ENCODE data around the gene CD4.

Gene CD4

DNA sequence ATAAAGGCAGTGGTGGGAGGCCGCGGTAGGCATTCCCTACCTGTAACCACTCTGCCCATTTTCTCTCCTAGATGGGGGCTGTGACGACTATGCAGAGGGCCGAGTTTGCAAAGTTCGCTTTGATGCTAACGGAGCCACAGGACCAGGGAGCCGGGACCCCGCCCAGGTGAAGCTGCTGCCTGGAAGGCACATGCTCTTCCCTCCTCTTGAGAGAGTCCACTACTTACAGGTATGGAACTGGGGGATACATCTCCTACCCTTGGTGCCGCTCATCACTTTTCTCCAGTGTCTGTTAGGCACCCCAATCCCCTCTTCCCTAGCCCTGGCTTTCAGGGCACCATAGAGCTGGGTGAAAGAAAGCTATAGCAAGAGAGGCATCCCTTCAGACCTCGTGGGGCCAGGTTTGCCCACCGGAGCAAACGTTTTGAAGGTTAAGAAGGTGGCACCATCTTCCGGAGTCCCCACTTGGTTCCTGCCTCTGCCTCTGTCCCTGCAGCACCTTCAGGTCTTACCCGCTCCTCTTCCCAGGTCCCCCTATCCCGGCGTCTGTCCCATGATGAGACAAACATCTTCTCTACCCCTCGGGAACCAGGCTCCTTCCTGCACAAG, 36.9 kb downstream of the CD4 start:
- POLR2A ChIA-PET (ENCODE audit: low non-redundant PET): no interaction called here
- peak overlapping the region; percentile 78; the same call in 1 of the 2 replicates for H3K27ac ChIP-seq
- CTCF ChIA-PET: interaction anchor here (2.7 kb wide), 1 partner anchor 73 kb away, joined by 20 read pairs; the partner anchor contains the start of gene MLF2

DNA sequence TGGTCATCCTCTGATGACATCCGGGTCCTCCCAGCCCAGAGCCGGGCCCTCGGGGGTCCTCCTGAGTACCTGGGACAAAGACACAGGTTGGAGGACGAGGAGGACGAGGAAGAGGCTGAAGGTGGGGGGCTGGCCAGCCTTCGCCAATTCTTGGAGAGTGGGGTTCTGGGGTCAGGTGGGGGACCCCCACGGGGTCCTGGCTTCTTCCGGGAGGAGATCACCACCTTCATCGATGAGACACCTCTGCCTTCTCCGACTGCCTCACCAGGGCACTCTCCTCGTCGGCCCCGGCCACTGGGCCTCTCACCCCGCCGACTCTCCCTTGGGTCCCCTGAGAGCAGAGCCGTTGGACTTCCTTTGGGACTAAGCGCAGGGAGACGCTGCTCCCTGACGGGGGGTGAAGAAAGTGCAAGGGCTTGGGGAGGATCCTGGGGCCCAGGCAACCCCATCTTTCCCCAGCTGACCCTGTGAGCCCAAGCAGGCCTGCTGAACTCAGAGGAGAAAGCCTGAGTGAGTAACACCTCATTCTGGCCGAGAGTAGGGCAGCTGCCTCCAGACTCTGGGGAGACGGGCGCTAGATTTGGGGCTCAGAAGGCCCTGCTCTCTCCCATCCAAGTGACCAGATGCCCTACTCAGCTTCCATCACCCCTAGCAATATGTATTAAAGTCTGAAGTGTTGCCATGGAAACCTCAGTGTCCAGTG, 37.6 kb downstream of the CD4 start:
- TF ChIP-seq, protein P1, sequence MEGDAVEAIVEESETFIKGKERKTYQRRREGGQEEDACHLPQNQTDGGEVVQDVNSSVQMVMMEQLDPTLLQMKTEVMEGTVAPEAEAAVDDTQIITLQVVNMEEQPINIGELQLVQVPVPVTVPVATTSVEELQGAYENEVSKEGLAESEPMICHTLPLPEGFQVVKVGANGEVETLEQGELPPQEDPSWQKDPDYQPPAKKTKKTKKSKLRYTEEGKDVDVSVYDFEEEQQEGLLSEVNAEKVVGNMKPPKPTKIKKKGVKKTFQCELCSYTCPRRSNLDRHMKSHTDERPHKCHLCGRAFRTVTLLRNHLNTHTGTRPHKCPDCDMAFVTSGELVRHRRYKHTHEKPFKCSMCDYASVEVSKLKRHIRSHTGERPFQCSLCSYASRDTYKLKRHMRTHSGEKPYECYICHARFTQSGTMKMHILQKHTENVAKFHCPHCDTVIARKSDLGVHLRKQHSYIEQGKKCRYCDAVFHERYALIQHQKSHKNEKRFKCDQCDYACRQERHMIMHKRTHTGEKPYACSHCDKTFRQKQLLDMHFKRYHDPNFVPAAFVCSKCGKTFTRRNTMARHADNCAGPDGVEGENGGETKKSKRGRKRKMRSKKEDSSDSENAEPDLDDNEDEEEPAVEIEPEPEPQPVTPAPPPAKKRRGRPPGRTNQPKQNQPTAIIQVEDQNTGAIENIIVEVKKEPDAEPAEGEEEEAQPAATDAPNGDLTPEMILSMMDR (conservative IDR thresholded peaks at IDR 0.05; ENCODE audit: low read depth): no peak
- CTCF ChIA-PET: no interaction called here
- H3K27ac ChIP-seq: peak overlapping the region; percentile 78
- POLR2A ChIA-PET (ENCODE audit: low non-redundant PET): no interaction called here
- DNase-seq (ENCODE audit: low spot score): no peak

More for the DNA sequence above, 36.9 kb downstream of the CD4 start:
- no peak for DNase-seq (ENCODE audit: low spot score)
- TF ChIP-seq, protein P1 (conservative IDR thresholded peaks at IDR 0.05; ENCODE audit: low read depth): no peak

DNA sequence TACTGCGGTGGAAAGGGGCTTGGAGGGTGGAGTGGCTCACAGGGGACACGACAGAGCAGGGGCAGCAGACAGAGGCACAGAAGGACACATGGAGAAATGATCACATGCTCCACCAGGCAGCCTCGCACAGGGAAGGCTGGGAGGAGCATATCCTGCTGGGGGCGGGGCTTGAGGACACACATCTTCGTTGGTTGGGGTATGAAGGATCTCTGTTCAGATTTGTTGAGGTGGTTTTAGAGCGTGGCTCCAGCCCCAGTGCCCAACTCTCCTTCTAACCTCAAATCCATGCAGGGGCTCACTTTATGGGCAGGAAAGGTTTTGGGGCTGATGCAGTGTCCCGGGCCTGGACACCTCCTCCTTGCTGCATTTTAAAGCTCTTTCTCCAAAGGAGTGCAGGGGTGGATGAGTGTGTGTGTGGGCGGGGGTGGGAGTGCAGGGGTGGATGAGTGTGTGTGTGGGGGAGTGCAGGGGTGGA, 38.1 kb downstream of the CD4 start:
- peak; percentile 75 for DNase-seq (ENCODE audit: low spot score)
- peak overlapping the region; percentile 78 for H3K27ac ChIP-seq
- TF ChIP-seq, protein P1 (conservative IDR thresholded peaks at IDR 0.05; ENCODE audit: low read depth): no peak
- POLR2A ChIA-PET (ENCODE audit: low non-redundant PET): interaction anchor here (0.6 kb wide), 1 partner anchor 25 kb away, joined by 3 read pairs; no protein-coding TSS in a partner anchor
- CTCF ChIA-PET: interaction anchor here (1.0 kb wide), 1 partner anchor 73 kb away, joined by 3 read pairs; no protein-coding TSS in a partner anchor

DNA sequence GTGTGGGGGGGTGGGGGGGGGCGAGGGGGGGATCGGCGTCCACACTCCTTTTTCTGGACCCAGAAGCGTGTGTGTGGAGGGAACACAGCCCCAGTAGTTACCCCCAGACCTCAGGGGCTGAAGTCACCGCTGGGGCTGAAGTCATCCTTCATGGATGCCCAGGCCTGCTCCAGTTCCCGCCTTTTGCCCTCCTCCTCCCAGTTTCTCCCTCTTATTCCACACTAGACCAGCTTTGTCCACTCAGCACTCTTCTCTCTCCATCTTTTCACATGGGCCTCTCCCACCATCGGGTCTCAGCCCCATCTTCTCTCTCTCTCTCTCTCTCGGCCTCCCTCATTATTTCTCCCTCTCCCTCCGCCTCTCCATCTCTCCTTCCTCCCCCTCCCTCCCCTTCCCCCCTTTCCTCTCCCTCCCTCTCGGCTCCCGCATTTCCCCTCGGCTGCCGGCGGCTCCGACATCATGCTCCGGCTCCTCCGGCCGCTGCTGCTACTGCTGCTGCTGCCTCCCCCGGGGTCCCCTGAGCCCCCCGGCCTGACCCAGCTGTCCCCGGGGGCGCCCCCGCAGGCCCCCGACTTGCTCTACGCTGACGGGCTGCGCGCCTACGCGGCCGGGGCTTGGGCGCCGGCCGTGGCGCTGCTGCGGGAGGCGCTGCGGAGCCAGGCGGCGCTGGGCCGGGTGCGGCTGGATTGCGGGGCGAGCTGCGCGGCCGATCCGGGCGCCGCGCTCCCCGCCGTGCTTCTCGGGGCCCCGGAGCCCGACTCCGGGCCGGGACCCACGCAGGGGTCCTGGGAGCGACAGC, 38.9 kb downstream of the CD4 start, which contains the start of gene P3H3:
Gene P3H3 (plus strand): TSS at position 426 of the 799 bp plus-strand sequence. CDS start 34 bp downstream, at position 460.
- peak within 1 kb of the TSS; percentile 78 for H3K27ac ChIP-seq
- TF ChIP-seq, protein P1 (conservative IDR thresholded peaks at IDR 0.05; ENCODE audit: low read depth): 0 out of 2 replicates have a peak, but pooled peaks have one; percentile 7
- DNase-seq (ENCODE audit: low spot score): no peak
- ChIA-PET CTCF (interaction anchor here (0.6 to 1.2 kb wide), 4 partner anchors 12 to 74 kb away, joined by 3 read pairs; no protein-coding TSS in a partner anchor), POLR2A (ENCODE audit: low non-redundant PET) (interaction anchor here (0.6 kb wide), 1 partner anchor 25 kb away, joined by 3 read pairs; no protein-coding TSS in a partner anchor)

DNA sequence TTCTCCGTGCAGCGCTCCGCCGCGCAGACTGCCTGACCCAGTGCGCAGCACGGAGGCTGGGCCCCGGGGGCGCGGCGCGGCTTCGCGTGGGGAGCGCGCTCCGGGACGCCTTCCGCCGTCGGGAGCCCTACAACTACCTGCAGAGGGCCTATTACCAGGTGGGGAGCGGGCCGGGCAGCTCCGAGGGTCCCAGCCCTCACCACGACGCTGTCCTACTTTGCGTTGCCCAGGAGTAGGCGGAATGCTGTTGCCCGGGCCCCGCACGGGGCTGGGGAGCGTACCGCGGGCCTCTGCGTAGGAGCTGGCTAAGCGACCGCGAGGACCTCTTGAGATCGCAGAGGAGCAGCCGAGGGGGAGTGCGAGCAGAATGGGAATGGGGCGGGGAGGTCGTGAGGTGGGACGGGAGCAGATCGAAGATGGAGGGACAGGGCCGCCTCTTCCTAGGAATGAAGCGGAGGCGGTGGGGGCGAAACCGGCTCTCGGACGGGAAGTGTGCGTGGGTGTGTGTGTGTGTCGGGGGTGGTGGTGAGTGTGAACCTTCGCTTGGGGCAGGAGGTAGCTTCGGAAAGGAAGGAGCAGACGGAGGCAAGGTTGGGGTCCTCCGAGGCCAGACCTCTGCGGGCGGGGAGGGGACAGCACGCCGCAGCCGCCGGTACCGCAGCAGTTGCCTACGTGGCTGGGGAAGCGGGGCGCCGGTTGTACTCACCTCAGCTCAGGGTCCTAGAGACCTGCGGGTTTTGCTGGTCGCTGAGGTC, 39.6 kb downstream of the CD4 start:
- DNase-seq (ENCODE audit: low spot score): no peak
- POLR2A ChIA-PET (ENCODE audit: low non-redundant PET): no interaction called here
- TF ChIP-seq, protein P1 (conservative IDR thresholded peaks at IDR 0.05; ENCODE audit: low read depth): no peak
- H3K27ac ChIP-seq: peak overlapping the region; percentile 78
- CTCF ChIA-PET: interaction anchor here (0.7 to 1.4 kb wide), 3 partner anchors 18 to 57 kb away, joined by 3 to 4 read pairs (median 3); partner anchors contain the start of gene LAG3

All from RWPE1 (cell line).